Neural crest cell (in vitro differentiated cells): ENCODE measurements around the gene MARK3. TPM values are rescaled to one million over a fixed set of nuclear protein-coding genes. Genes with fewer than 3 reads are reported as not detected.

Experiments used
- DNase-seq: peaks from one replicate; pipeline ENCODE4 v3.0.0; 2021; ENCODE audit warnings: low read depth, mixed read lengths, low spot score
- H3K27ac Mint-ChIP-seq: one replicate; pipeline ENCODE4 v1.8.0; 2021; ENCODE audit warnings: mild to moderate bottlenecking, mixed read lengths; ENCODE audit not compliant: unreplicated experiment
- H3K27me3 Mint-ChIP-seq: 2 replicates; pipeline ENCODE4 v1.8.0; 2021; ENCODE audit warnings: low read depth, mild to moderate bottlenecking, mixed read lengths
- H3K36me3 Mint-ChIP-seq: 2 replicates; pipeline ENCODE4 v1.8.0; 2021; ENCODE audit warnings: low read depth, mild to moderate bottlenecking, mixed read lengths
- H3K4me1 Mint-ChIP-seq: 2 replicates; pipeline ENCODE4 v1.8.0; 2021; ENCODE audit warnings: mixed read lengths
- H3K4me3 Mint-ChIP-seq: one replicate; pipeline ENCODE4 v1.8.0; 2021; ENCODE audit warnings: mild to moderate bottlenecking, mixed read lengths
- H3K9me3 Mint-ChIP-seq: 2 replicates; pipeline ENCODE4 v1.8.0; 2021; ENCODE audit warnings: mixed read lengths
- CTCF ChIP-seq: fragments of 200-600 bp; sonication (generic); conservative IDR thresholded peaks from 2 replicates; pipeline ENCODE4 v1.5.0; 2021; ENCODE audit warnings: antibody characterized with exemption, mild to moderate bottlenecking
- total RNA-seq: library from RNA; stranded (reverse); gene quantifications from 2 replicates; pipeline ENCODE4 v1.2.1, GENCODE V29; 2021

MARK3 gene
- total RNA-seq, 1 donor from 2014 or later = 98.8 TPM

GRCh38 chr14:103392106-103392505 is 6.9 kb downstream of the MARK3 start:
- no peak for DNase-seq
- TF ChIP-seq CTCF = no peak
- Mint-ChIP-seq H3K27me3 (no peaks in the 10 kb centered on the region), H3K27ac (no peak overlapping the region), H3K4me1 (peaks cover 48% of the 10 kb centered on the region), H3K9me3 (no peaks in the 10 kb centered on the region), H3K36me3 (no peaks in the 10 kb centered on the region), H3K4me3 (no peak overlapping the region)

- Mint-ChIP-seq H3K9me3 (no peaks in the 10 kb centered on the region), H3K27ac (no peak overlapping the region), H3K4me1 (peaks cover 45% of the 10 kb centered on the region), H3K4me3 (no peak overlapping the region), H3K27me3 (no peaks in the 10 kb centered on the region), H3K36me3 (no peaks in the 10 kb centered on the region)
- DNase-seq = no peak
- TF ChIP-seq CTCF = no peak
Observed at GRCh38 chr14:103392572-103392971, 7.4 kb downstream of the MARK3 start.

GRCh38 chr14:103393070-103393469 is 7.9 kb downstream of the MARK3 start:
- H3K4me1 Mint-ChIP-seq = peaks cover 46% of the 10 kb centered on the region
- H3K27ac Mint-ChIP-seq = no peak overlapping the region
- H3K9me3 Mint-ChIP-seq = no peaks in the 10 kb centered on the region
- no peak for TF ChIP-seq CTCF
- DNase-seq = no peak
- no peaks in the 10 kb centered on the region for H3K36me3 Mint-ChIP-seq
- H3K27me3 Mint-ChIP-seq = no peaks in the 10 kb centered on the region
- no peak overlapping the region for H3K4me3 Mint-ChIP-seq

GRCh38 chr14:103393676-103394626 is 8.7 kb downstream of the MARK3 start:
- no peak for DNase-seq
- Mint-ChIP-seq H3K4me1 (peaks cover 44% of the 10 kb centered on the region), H3K27ac (no peak overlapping the region), H3K36me3 (no peaks in the 10 kb centered on the region), H3K27me3 (no peaks in the 10 kb centered on the region), H3K9me3 (no peaks in the 10 kb centered on the region), H3K4me3 (no peak overlapping the region)
- TF ChIP-seq CTCF = peak; percentile 79

- no peak for TF ChIP-seq CTCF
- H3K27me3 Mint-ChIP-seq = no peaks in the 10 kb centered on the region
- peaks cover 46% of the 10 kb centered on the region for H3K4me1 Mint-ChIP-seq
- no peak overlapping the region for H3K27ac Mint-ChIP-seq
- no peak overlapping the region for H3K4me3 Mint-ChIP-seq
- no peak for DNase-seq
- H3K9me3 Mint-ChIP-seq = no peaks in the 10 kb centered on the region
- no peaks in the 10 kb centered on the region for H3K36me3 Mint-ChIP-seq
Observed at GRCh38 chr14:103395244-103395643, 10.0 kb downstream of the MARK3 start.
